HFFc6 (cell line): ENCODE data around the gene NAA20. TPM values are rescaled to one million over a fixed set of nuclear protein-coding genes. Genes with fewer than 3 reads are reported as not detected.

ENCODE experiments used
- DNase-seq: peaks from one replicate; pipeline ENCODE4 v3.0.0-alpha.2; 2018
- H3K27ac Mint-ChIP-seq: 2 replicates; pipeline ENCODE4 v1.8.0; 2020; ENCODE audit warnings: mild to moderate bottlenecking, mixed read lengths
- H3K27me3 Mint-ChIP-seq: 2 replicates; pipeline ENCODE4 v1.8.0; 2021; ENCODE audit warnings: mild to moderate bottlenecking, moderate library complexity, mixed read lengths; ENCODE audit not compliant: insufficient read depth
- H3K36me3 Mint-ChIP-seq: 2 replicates; pipeline ENCODE4 v1.8.0; 2021; ENCODE audit warnings: low read depth, mixed read lengths
- H3K4me1 Mint-ChIP-seq: 2 replicates; pipeline ENCODE4 v1.8.0; 2020; ENCODE audit warnings: low read depth, mixed read lengths
- H3K4me3 Mint-ChIP-seq: 2 replicates; pipeline ENCODE4 v1.8.0; 2020; ENCODE audit warnings: mild to moderate bottlenecking, moderate library complexity, mixed read lengths
- H3K9me3 Mint-ChIP-seq: 2 replicates; pipeline ENCODE4 v1.8.0; 2020; ENCODE audit warnings: mild to moderate bottlenecking, mixed read lengths
- total RNA-seq, 6 experiments: library from RNA; stranded (reverse); fragmentation: NEBNext Ultra II Directional; extraction: Animal tissue kit (Norgen Biotek cat#: 25700); gene quantifications; 2 replicates in 1 of 6; 3 replicates in 5 of 6; pipeline ENCODE4 v1.2.3, GENCODE V29; 2021
- TF ChIP-seq, protein P1 (sequence below): fragments of 200-600 bp; sonication (generic); IDR thresholded peaks from 2 replicates; pipeline ENCODE4 v1.5.0; 2021; ENCODE audit warnings: antibody characterized with exemption, mild to moderate bottlenecking

Gene NAA20
- total RNA-seq, 6 experiments from 2014 or later, result 87.3 to 108 (median 93.2) TPM

DNA sequence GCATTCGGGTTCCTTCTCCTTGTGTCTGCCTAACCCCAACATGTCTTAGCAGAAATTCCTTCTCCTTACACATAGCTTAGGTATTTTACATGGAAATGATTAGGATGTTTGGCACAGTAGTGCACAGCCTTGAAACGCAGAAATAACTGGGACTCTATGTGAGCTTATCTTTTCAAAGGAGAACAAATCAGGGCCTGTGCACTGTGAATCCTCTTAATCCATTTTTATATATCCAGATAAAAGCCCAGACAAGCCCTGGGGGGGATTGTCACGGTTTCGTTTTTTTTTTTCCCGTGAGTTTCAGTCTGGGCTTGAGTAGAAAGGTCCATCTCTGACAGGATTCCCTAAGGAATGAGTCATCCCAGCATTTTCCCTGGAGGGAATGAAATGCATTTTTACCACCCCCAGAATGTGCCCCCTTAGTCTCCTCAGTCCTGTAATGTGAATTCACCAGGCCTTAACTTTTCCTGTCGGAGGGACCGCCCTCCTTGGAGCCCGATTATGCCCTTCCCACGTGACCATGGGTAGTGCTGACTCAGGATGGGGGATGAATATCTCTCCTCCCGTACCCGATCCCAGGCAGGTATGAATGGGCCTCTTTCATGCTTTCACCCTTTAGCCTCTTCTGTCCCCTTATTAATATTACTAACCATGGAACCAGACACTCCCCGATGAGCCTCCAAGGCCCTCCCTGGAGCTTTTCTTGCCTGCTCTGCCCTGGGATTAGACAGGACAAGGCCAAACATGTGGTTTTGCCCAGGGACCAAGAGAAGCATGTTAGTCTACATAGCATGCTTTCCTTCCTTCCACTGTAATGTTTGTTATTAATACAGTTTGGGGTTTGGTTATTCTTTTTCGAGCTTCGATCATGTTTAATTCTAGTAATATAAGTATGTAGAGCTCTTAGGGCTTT is 23.9 kb upstream of the NAA20 start:
- peaks cover 33% of the 10 kb centered on the region for H3K36me3 Mint-ChIP-seq
- peak overlapping the region; percentile 95 for H3K27ac Mint-ChIP-seq
- TF ChIP-seq, protein P1, sequence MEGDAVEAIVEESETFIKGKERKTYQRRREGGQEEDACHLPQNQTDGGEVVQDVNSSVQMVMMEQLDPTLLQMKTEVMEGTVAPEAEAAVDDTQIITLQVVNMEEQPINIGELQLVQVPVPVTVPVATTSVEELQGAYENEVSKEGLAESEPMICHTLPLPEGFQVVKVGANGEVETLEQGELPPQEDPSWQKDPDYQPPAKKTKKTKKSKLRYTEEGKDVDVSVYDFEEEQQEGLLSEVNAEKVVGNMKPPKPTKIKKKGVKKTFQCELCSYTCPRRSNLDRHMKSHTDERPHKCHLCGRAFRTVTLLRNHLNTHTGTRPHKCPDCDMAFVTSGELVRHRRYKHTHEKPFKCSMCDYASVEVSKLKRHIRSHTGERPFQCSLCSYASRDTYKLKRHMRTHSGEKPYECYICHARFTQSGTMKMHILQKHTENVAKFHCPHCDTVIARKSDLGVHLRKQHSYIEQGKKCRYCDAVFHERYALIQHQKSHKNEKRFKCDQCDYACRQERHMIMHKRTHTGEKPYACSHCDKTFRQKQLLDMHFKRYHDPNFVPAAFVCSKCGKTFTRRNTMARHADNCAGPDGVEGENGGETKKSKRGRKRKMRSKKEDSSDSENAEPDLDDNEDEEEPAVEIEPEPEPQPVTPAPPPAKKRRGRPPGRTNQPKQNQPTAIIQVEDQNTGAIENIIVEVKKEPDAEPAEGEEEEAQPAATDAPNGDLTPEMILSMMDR, result no peak
- H3K4me3 Mint-ChIP-seq, result peak overlapping the region; percentile 83
- peaks cover 75% of the 10 kb centered on the region for H3K4me1 Mint-ChIP-seq
- no peaks in the 10 kb centered on the region for H3K9me3 Mint-ChIP-seq
- H3K27me3 Mint-ChIP-seq, result no peaks in the 10 kb centered on the region; the same call in none of the 2 replicates
- peak; percentile 94 for DNase-seq

DNA sequence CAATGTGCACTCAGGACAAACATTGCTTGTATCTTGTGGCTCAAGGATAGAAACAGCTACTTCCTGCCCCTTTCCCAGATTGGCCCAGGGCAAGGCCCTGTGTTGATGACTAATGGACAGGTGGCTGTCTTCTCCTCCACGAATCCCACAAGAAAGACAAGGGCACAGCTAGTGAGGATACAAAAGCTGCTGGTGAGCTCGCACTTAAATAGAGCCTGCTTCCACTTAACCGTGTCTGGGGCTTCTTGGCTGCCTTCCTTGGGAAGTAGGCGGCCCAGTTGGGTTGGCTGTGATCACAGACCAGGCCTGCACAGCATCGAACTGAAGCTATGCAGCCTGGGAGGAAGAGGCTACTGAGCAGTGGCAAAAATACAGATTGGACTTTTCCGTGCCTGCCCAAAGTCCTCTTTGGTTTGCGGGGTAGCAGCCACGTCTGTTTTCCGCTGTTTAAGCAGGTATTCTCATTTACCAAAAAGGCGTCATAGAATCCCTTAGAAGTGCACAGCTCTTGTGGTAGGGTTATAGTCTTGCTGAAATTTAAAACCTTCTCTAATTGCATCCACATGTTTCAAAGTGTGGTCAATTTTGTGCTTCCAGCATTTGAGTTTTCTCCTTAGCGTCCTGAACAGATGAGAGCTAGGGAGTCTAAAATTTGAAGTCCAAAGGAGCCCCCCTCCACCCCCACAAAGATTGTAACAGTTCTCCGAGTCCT is 23.0 kb upstream of the NAA20 start:
- peaks cover 66% of the 10 kb centered on the region for H3K4me1 Mint-ChIP-seq
- no peaks in the 10 kb centered on the region for H3K9me3 Mint-ChIP-seq

DNA sequence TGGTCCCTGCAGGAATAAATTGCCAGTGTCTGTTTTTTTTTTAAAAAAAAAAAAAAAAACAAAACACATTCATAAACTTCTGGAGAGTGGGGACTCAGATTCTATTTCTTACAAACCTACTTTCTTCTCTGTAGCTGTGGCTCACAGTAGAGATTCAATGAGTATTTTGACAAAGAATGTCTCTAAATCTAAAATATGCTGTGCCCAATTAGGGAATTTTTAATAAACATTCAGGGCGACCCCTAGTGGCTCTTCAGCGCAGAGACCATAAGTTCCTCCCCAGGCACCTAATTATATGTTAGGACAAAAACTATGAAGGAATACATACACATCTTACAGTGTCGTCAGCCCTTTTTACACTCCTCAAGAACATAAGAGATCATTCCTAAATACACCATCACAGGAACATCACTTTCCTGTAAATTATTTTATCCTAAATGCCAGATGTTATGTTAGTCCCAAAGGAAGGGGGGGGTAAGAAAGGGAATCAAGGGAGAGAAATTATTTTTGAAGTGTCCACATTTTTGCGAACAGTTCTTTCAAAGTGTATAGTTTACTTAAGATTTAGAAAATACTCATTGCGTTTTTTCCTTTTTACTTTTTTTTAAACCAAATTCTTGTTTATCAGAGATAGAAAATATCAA is 21.8 kb upstream of the NAA20 start:
- peak; percentile 43 for DNase-seq
- Mint-ChIP-seq H3K36me3 (peaks cover 34% of the 10 kb centered on the region), H3K9me3 (no peaks in the 10 kb centered on the region), H3K27me3 (no peaks in the 10 kb centered on the region; the same call in none of the 2 replicates), H3K27ac (peak overlapping the region; percentile 95; the same call in 1 of the 2 replicates), H3K4me1 (peaks cover 54% of the 10 kb centered on the region), H3K4me3 (no peak overlapping the region)
- TF ChIP-seq, protein P1, result peak; percentile 92

More for the DNA sequence above, 23.0 kb upstream of the NAA20 start:
- DNase-seq, result peak; percentile 58
- Mint-ChIP-seq H3K27ac (peak overlapping the region; percentile 95), H3K36me3 (peaks cover 31% of the 10 kb centered on the region), H3K27me3 (no peaks in the 10 kb centered on the region; the same call in none of the 2 replicates), H3K4me3 (peak overlapping the region; percentile 83)
- TF ChIP-seq, protein P1, result no peak

DNA sequence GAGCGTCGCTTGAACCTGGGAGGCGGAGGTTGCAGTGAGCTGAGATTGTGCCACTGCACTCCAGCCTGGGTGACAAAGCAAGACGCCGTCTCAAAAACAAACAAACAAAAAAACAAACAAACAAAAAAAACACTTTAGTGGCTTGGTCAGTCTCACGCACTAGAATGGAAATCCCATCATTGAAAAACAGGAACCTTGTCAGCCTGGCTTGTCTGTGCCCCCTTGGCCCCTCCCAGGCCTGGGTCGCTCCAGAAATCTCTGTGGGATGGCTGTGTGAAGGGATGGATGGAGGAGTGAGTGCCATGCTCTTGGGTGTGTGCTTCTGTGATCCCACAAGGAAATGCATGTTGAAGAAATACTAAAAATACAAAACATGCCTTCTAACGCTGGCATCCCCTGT is 20.9 kb upstream of the NAA20 start:
- DNase-seq, result no peak
- Mint-ChIP-seq H3K9me3 (no peaks in the 10 kb centered on the region), H3K27me3 (no peaks in the 10 kb centered on the region; the same call in none of the 2 replicates), H3K27ac (no peak overlapping the region), H3K36me3 (peaks cover 34% of the 10 kb centered on the region), H3K4me1 (peaks cover 45% of the 10 kb centered on the region), H3K4me3 (no peak overlapping the region)
- TF ChIP-seq, protein P1, result no peak

GRCh38 chr20:19996917-19997316 is 20.2 kb upstream of the NAA20 start:
- TF ChIP-seq, protein P1, result no peak
- no peaks in the 10 kb centered on the region for H3K9me3 Mint-ChIP-seq
- no peaks in the 10 kb centered on the region; the same call in none of the 2 replicates for H3K27me3 Mint-ChIP-seq
- peaks cover 44% of the 10 kb centered on the region for H3K4me1 Mint-ChIP-seq
- H3K27ac Mint-ChIP-seq, result no peak overlapping the region; the same call in 1 of the 2 replicates
- H3K36me3 Mint-ChIP-seq, result peaks cover 35% of the 10 kb centered on the region
- H3K4me3 Mint-ChIP-seq, result no peak overlapping the region
- no peak for DNase-seq
